ENCODE data around the gene NCAM1.

The NCAM1 gene

GRCh38 chr11:112968941-112969713, 7.9 kb downstream of the NCAM1 start:
- no peak for DNase-seq

- no peak for DNase-seq
Measured at GRCh38 chr11:112971195-112971594, 10.0 kb downstream of the NCAM1 start.

- no peak for DNase-seq
Measured at GRCh38 chr11:112971827-112972226, 10.6 kb downstream of the NCAM1 start.

- DNase-seq, result no peak
Measured at GRCh38 chr11:112972399-112973145, 11.4 kb downstream of the NCAM1 start.

GRCh38 chr11:112975051-112975450, 13.8 kb downstream of the NCAM1 start:
- DNase-seq, result no peak

- DNase-seq, result no peak
Measured at GRCh38 chr11:112975493-112975892, 14.3 kb downstream of the NCAM1 start.

- no peak for DNase-seq
Measured at GRCh38 chr11:112977755-112978154, 16.5 kb downstream of the NCAM1 start.

- peak; percentile 81 for DNase-seq
Measured at GRCh38 chr11:112983887-112984286, 22.7 kb downstream of the NCAM1 start.

GRCh38 chr11:112989198-112989597, 28.0 kb downstream of the NCAM1 start:
- DNase-seq, result no peak

- DNase-seq, result no peak
Measured at GRCh38 chr11:112993808-112994207, 32.6 kb downstream of the NCAM1 start.

- no peak for DNase-seq
Measured at GRCh38 chr11:112995423-112996090, 34.3 kb downstream of the NCAM1 start.

GRCh38 chr11:112996994-112997393, 35.8 kb downstream of the NCAM1 start:
- no peak for DNase-seq

- no peak for DNase-seq
Measured at GRCh38 chr11:112997857-112998466, 36.7 kb downstream of the NCAM1 start.

- DNase-seq, result peak; percentile 56
Measured at GRCh38 chr11:112999520-112999919, 38.3 kb downstream of the NCAM1 start.

- DNase-seq, result peak; percentile 92
Measured at GRCh38 chr11:113001709-113002108, 40.5 kb downstream of the NCAM1 start.

GRCh38 chr11:113006896-113007445, 45.8 kb downstream of the NCAM1 start:
- DNase-seq, result peak; percentile 26

GRCh38 chr11:113014262-113015097, 53.3 kb downstream of the NCAM1 start:
- DNase-seq, result peak; percentile 91

- no peak for DNase-seq
Measured at GRCh38 chr11:113015098-113015455, 53.9 kb downstream of the NCAM1 start.

GRCh38 chr11:113016905-113017304, 55.7 kb downstream of the NCAM1 start:
- no peak for DNase-seq

- no peak for DNase-seq
Measured at GRCh38 chr11:113018913-113019312, 57.7 kb downstream of the NCAM1 start.

GRCh38 chr11:113019711-113020110, 58.5 kb downstream of the NCAM1 start:
- no peak for DNase-seq

GRCh38 chr11:113021111-113021510, 59.9 kb downstream of the NCAM1 start:
- DNase-seq, result no peak
